GM10248 (cell line): ENCODE data around the gene SH3PXD2B.

Experiments used
- CTCF ChIA-PET: fragments of 300-600 bp; sonication (Branson Sonifier 250); formaldehyde crosslinking; extraction: SDS; loops from one replicate; lab custom pipeline; 2021; ENCODE audit warnings: antibody characterized with exemption; lab: Yijun Ruan, JAX
- POLR2A ChIA-PET: fragments of 350-650 bp; sonication (Branson Sonifier 250); formaldehyde crosslinking; extraction: SDS; loops from one replicate; lab custom pipeline; 2020; ENCODE audit warnings: antibody characterized with exemption; lab: Yijun Ruan, JAX
- DNase-seq: peaks from one replicate; pipeline ENCODE4 v3.0.0; 2012; ENCODE audit errors: extremely low spot score
- TF ChIP-seq, protein P1 (sequence below): IDR thresholded peaks from 2 replicates; pipeline ENCODE4 v1.5.1; 2012; ENCODE audit warnings: mild to moderate bottlenecking, low read depth; ENCODE audit errors: extremely low read depth, missing control alignments, control extremely low read depth

Gene SH3PXD2B

DNA sequence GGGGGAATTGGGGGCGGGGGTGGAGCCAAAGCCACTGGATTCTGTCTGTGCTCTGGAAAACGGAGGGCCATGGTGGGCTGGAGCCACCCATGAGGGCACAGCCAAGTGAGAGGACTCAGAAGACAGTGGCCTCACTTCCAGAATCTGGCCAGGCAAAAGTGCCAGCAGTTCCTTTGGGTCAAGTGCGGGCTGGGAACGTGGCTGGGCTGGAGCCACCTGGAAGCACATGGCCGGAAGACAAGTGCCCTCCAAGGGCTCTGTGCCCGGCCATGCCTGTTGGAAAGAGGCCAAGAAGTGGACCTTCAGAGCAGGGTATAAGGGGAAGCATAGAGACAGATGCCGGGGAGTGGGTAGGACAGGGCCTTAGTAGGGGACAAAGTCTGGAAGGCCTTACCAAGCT lies 11.7 kb upstream of the SH3PXD2B start:
- TF ChIP-seq, protein P1, sequence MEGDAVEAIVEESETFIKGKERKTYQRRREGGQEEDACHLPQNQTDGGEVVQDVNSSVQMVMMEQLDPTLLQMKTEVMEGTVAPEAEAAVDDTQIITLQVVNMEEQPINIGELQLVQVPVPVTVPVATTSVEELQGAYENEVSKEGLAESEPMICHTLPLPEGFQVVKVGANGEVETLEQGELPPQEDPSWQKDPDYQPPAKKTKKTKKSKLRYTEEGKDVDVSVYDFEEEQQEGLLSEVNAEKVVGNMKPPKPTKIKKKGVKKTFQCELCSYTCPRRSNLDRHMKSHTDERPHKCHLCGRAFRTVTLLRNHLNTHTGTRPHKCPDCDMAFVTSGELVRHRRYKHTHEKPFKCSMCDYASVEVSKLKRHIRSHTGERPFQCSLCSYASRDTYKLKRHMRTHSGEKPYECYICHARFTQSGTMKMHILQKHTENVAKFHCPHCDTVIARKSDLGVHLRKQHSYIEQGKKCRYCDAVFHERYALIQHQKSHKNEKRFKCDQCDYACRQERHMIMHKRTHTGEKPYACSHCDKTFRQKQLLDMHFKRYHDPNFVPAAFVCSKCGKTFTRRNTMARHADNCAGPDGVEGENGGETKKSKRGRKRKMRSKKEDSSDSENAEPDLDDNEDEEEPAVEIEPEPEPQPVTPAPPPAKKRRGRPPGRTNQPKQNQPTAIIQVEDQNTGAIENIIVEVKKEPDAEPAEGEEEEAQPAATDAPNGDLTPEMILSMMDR: no peak
- POLR2A ChIA-PET: no interaction called here
- CTCF ChIA-PET: interaction anchor here (1.4 kb wide), 1 partner anchor 231 kb away, joined by 5 read pairs; no protein-coding TSS in a partner anchor
- no peak for DNase-seq

DNA sequence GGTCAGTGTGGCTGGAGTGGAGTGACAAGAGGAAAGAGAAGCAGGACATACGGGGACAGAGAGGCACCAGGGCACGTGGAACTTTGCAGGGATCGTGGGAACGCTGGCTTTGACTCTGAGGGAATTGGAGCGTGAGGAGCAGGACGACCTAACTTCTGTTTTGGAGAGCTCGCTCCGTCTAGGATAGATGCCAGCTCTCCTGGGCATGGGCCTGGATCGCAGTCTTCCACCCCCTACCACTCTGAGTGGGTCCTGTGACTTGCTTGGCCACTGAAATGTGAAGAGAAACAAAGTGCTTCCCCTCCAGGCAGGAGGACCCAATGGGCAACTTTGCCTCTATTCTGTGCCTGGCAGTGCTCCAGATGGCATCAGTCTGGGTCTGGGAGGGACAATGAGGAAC lies 8.7 kb upstream of the SH3PXD2B start:
- TF ChIP-seq, protein P1: no peak
- ChIA-PET POLR2A (no interaction called here), CTCF (interaction anchor here (1.0 to 1.4 kb wide), 4 partner anchors 11 to 234 kb away, joined by 3 to 6 read pairs (median 4); no protein-coding TSS in a partner anchor)
- DNase-seq: no peak

DNA sequence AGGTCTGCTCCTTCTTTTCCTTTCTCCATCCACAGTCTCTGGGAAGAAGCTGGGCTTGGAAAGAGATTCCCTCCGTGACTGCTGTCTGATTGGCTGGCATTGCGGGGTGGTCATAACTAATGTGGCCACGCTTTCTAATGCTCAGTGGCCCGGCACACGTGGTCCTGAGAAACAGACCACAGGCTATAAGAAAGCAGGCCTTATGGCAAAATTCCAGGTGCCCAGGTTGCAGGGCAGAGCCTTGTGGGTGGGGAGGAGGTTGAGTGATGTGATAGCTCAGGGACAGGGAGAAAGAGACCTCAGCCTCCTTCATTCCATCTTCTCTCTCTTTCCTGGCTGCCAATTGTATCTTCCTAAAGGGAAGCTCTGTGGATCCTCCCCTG lies 5.4 kb upstream of the SH3PXD2B start:
- no peak for DNase-seq
- CTCF ChIA-PET: interaction anchor here (0.9 to 2.8 kb wide), 5 partner anchors 10 to 255 kb away, joined by 3 to 19 read pairs (median 4); no protein-coding TSS in a partner anchor
- POLR2A ChIA-PET: no interaction called here
- TF ChIP-seq, protein P1: no peak

DNA sequence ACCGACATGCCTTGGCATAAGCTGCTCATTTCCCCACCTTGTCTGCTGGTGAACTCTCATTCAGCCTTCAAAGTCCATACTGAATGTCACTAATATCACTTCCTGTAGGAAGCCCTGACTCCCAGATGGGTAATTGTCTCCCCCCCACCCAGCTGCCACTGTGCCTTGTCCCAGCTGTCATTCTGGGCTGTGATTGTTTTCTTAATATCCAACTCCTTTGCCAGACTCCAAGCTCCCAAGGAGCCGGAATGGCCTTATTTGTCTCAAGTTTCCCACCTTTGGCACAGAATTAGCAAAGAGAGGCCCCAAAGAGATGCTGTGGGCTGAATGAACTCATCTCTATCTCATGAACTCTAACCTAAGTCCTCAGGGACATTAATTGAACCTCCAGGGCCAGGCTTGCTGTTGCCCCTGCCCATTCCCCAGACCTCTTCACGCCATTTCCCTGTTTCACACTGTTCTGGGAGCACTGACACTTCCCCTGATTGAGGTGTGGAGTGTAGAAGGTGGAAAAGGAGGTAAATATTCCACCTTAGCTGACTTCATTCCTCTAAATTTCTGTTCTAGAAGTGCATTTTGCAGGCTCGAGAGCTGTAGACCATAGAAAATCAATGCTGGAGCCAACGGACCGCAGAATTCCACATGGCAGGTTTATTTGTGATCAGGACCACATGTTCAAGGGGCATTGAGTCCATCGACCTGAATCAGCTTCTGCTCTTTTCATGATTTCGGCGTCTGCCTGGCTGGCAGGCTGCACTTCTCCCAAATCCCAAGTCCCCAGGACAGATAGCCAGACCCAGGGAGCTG lies 4.9 kb upstream of the SH3PXD2B start:
- POLR2A ChIA-PET: no interaction called here
- CTCF ChIA-PET: interaction anchor here (1.4 to 2.8 kb wide), 3 partner anchors 10 to 255 kb away, joined by 3 to 19 read pairs (median 4); no protein-coding TSS in a partner anchor
- no peak for DNase-seq
- TF ChIP-seq, protein P1: no peak

DNA sequence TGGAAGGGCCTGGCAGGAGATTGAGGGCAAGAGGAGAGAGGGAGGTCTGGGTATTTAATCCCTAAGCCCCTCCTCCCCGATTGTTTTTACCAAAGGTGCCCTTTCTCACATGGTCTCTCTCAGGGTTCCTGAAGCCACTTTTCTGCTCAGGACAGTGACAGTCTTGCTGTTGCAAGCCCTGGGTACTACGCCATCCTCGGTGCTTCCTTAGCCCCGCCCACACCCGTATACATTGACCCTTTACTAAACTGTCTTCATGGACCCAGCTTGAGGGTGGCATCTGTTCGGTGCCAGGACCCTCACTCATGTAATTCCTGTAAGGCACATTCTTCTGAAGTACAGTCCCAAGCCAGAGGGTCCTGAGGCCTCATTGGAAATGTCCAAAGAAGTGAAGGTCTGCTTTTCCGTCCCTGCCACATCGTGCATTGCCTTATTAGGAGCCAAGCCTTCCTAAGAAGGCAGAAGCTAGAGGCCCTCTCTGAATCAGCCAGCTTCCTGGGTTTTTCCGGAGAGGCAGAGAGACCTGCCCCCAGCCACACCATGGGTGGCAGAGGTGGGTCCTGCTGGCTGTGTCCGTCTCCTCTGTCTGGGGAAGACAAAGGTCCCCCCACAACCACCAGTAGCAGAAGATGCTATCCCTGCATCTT lies 1.9 kb upstream of the SH3PXD2B start:
- POLR2A ChIA-PET: no interaction called here
- DNase-seq: no peak
- CTCF ChIA-PET: no interaction called here
- TF ChIP-seq, protein P1: no peak

DNA sequence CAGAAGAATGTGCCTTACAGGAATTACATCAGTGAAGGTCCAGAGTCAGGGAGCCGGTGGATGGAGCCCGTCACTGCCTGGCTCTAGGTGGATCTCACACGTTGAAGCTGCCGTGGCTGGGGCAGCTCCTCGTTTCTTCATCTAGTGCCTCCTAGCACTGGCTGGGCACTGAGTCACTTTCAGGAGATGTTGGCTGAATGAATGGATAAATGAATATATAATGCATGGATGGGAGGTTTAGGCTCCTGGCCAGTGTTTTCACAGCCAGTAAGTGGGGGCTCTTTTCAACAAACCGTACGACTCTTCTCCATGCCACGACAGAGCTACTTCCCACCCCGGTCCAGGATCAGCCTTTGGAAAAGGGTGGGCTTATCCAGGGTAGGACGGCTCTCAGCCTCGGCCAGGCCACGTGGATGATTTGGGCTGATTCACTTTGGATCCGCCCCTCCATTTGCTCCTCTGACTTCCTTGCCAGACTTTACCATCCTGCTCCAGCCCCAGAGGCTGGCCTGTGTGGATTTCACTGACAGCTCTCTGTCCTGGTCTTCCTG lies 1.3 kb upstream of the SH3PXD2B start:
- POLR2A ChIA-PET: no interaction called here
- DNase-seq: no peak
- TF ChIP-seq, protein P1: no peak
- CTCF ChIA-PET: no interaction called here
